ENCODE results near the gene EGFLAM. TPM values are rescaled to one million over a fixed set of nuclear protein-coding genes. Genes with fewer than 3 reads are reported as not detected.

Gene EGFLAM
- total RNA-seq, 1 experiment from 2014 or later: not detected

DNA sequence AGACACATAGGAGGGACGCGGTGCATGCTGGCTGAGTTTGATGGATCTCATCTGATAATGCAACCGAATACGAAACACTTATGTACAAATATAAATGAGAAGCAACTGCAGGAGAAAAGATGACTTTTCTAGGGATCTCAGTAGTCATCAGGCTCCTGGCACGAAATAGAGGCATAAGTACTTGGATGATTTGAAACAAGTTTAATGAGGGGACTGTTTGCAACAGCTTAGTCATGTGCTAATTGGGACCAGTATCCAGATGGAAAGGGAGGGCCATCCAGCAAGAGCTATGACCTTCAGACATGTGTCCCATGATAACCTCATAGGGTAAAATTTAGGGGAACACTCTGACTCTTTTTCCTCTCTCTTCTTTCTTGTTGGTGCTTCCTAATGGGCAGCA lies 123.0 kb downstream of the EGFLAM start:
- no peak for DNase-seq
- H3K36me3 Mint-ChIP-seq (ENCODE audit: insufficient read depth, unreplicated experiment): no peaks in the 10 kb centered on the region
- no peak overlapping the region for H3K4me3 ChIP-seq (ENCODE audit: low read depth, low read length)
- H3K9me3 Mint-ChIP-seq (ENCODE audit: unreplicated experiment): no peaks in the 10 kb centered on the region
- no TSS peak for BruUV-seq (replicated peaks)
- ChIA-PET POLR2A (no interaction called here), CTCF (interaction anchor here (0.9 kb wide), 1 partner anchor 60 kb away, joined by 3 read pairs; no protein-coding TSS in a partner anchor)
- H3K27me3 Mint-ChIP-seq (ENCODE audit: insufficient read depth, unreplicated experiment): peaks cover 9% of the 10 kb centered on the region
- peaks cover 8% of the 10 kb centered on the region for H3K4me1 Mint-ChIP-seq (ENCODE audit: low read depth, unreplicated experiment)
- H3K9me3 ChIP-seq: no peaks in the 10 kb centered on the region
- H3K4me3 Mint-ChIP-seq (ENCODE audit: unreplicated experiment): no peak overlapping the region
- TF ChIP-seq, protein P1, sequence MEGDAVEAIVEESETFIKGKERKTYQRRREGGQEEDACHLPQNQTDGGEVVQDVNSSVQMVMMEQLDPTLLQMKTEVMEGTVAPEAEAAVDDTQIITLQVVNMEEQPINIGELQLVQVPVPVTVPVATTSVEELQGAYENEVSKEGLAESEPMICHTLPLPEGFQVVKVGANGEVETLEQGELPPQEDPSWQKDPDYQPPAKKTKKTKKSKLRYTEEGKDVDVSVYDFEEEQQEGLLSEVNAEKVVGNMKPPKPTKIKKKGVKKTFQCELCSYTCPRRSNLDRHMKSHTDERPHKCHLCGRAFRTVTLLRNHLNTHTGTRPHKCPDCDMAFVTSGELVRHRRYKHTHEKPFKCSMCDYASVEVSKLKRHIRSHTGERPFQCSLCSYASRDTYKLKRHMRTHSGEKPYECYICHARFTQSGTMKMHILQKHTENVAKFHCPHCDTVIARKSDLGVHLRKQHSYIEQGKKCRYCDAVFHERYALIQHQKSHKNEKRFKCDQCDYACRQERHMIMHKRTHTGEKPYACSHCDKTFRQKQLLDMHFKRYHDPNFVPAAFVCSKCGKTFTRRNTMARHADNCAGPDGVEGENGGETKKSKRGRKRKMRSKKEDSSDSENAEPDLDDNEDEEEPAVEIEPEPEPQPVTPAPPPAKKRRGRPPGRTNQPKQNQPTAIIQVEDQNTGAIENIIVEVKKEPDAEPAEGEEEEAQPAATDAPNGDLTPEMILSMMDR (IDR thresholded peaks at IDR 0.05; ENCODE audit: insufficient read depth in 1 of 2, low read depth in 1 of 2, low read length in 1 of 2, severe bottlenecking in 1 of 2, unreplicated experiment in 1 of 2): no peak
- H3K36me3 ChIP-seq (ENCODE audit: control insufficient read depth, insufficient read depth, low read length): no peaks in the 10 kb centered on the region
- intact Hi-C loops (cut with micrococcal nuclease; ENCODE audit: unreplicated experiment): no loop called here
- H3K27me3 ChIP-seq (replicated peaks; ENCODE audit: control insufficient read depth, insufficient read depth, low read length): no peaks in the 10 kb centered on the region
- no peak overlapping the region for H3K27ac Mint-ChIP-seq (ENCODE audit: unreplicated experiment)
- no peaks in the 10 kb centered on the region for H3K4me1 ChIP-seq

DNA sequence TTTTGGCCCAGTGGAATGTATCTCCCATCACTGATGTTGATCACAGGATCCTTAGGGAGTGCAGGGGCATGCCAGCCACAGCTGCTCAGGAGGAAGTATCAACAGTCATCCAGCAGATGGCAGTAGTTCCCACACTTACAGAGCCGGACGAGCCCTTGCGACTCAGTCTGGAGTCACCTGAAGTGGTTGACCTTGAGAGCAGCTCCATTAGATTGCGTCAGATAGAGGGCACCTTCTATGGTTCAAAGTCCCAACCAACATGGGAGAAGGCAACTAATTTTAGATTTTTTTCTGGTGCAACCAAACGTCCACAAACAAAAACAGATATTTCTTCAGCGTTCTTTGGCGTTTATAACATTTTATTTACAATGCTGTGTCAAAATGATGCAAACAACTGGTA lies 124.5 kb downstream of the EGFLAM start:
- H3K4me3 ChIP-seq (ENCODE audit: low read depth, low read length): no peak overlapping the region
- no TSS peak for BruUV-seq (replicated peaks)
- ChIA-PET POLR2A (no interaction called here), CTCF (interaction anchor here (1.0 to 2.1 kb wide), 6 partner anchors 14 to 445 kb away, joined by 3 to 22 read pairs (median 6); no protein-coding TSS in a partner anchor)
- H3K4me1 ChIP-seq: no peaks in the 10 kb centered on the region
- Mint-ChIP-seq H3K4me1 (ENCODE audit: low read depth, unreplicated experiment) (peaks cover 8% of the 10 kb centered on the region), H3K27ac (ENCODE audit: unreplicated experiment) (no peak overlapping the region), H3K36me3 (ENCODE audit: insufficient read depth, unreplicated experiment) (no peaks in the 10 kb centered on the region), H3K27me3 (ENCODE audit: insufficient read depth, unreplicated experiment) (peaks cover 5% of the 10 kb centered on the region), H3K9me3 (ENCODE audit: unreplicated experiment) (no peaks in the 10 kb centered on the region), H3K4me3 (ENCODE audit: unreplicated experiment) (no peak overlapping the region)
- no peaks in the 10 kb centered on the region for H3K36me3 ChIP-seq (ENCODE audit: control insufficient read depth, insufficient read depth, low read length)
- DNase-seq: peak; percentile 81 to 83
- intact Hi-C loops (cut with micrococcal nuclease; ENCODE audit: unreplicated experiment): loop anchor here (1.0 kb wide), 3 partner anchors 21 to 539 kb away; no protein-coding TSS in a partner anchor
- H3K27me3 ChIP-seq (replicated peaks; ENCODE audit: control insufficient read depth, insufficient read depth, low read length): no peaks in the 10 kb centered on the region
- H3K9me3 ChIP-seq: no peaks in the 10 kb centered on the region
- TF ChIP-seq, protein P1 (IDR thresholded peaks at IDR 0.05; ENCODE audit: insufficient read depth in 1 of 2, low read depth in 1 of 2, low read length in 1 of 2, severe bottlenecking in 1 of 2, unreplicated experiment in 1 of 2): peak; percentile 70 to 84

DNA sequence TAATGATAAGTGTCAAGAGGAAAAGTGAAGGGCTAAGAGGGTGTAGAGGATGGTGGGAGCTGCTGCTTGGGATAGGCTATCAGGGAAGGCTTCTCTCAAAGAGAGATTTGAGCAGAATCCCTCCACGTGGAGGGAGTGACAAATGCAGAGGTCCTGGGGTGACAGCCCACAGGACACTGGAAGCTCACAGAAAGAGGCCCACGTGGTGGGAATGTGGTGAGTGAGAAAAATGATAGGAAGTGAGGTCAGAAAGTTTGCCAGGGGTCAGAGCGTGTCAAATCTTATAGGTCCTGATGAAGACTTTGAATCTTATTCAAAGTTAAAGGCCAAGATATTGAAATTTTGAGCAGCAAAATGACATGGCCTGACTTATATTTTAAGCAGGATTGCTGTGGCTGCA lies 125.3 kb downstream of the EGFLAM start:
- BruUV-seq (replicated peaks): no TSS peak
- H3K4me3 Mint-ChIP-seq (ENCODE audit: unreplicated experiment): no peak overlapping the region
- H3K27me3 Mint-ChIP-seq (ENCODE audit: insufficient read depth, unreplicated experiment): peaks cover 5% of the 10 kb centered on the region
- Histone ChIP-seq H3K4me1 (no peaks in the 10 kb centered on the region), H3K27me3 (replicated peaks; ENCODE audit: control insufficient read depth, insufficient read depth, low read length) (no peaks in the 10 kb centered on the region), H3K9me3 (no peaks in the 10 kb centered on the region), H3K4me3 (ENCODE audit: low read depth, low read length) (no peak overlapping the region), H3K36me3 (ENCODE audit: control insufficient read depth, insufficient read depth, low read length) (no peaks in the 10 kb centered on the region)
- H3K9me3 Mint-ChIP-seq (ENCODE audit: unreplicated experiment): no peaks in the 10 kb centered on the region
- ChIA-PET CTCF (interaction anchor here (2.1 kb wide), 1 partner anchor 58 kb away, joined by 22 read pairs; no protein-coding TSS in a partner anchor), POLR2A (no interaction called here)
- peaks cover 8% of the 10 kb centered on the region for H3K4me1 Mint-ChIP-seq (ENCODE audit: low read depth, unreplicated experiment)
- TF ChIP-seq, protein P1 (IDR thresholded peaks at IDR 0.05; ENCODE audit: insufficient read depth in 1 of 2, low read depth in 1 of 2, low read length in 1 of 2, severe bottlenecking in 1 of 2, unreplicated experiment in 1 of 2): no peak
- no peak overlapping the region for H3K27ac Mint-ChIP-seq (ENCODE audit: unreplicated experiment)
- no peak for DNase-seq
- intact Hi-C loops (cut with micrococcal nuclease; ENCODE audit: unreplicated experiment): loop anchor here (1.0 kb wide), 3 partner anchors 21 to 539 kb away; no protein-coding TSS in a partner anchor
- H3K36me3 Mint-ChIP-seq (ENCODE audit: insufficient read depth, unreplicated experiment): no peaks in the 10 kb centered on the region

All from Caco-2 (cell line).